CD4-positive, alpha-beta T cell treated with Interleukin-1 beta for 1 hour (primary cell): ENCODE results near the gene USP12.
"Not testable (repeated sequence)": the region's sequence is repeated elsewhere in the genome, so short reads cannot be mapped to it uniquely, and the experiment has no call there.

Experiments
- DNase-seq, 2 donors: peaks; one replicate each; pipeline ENCODE4 v3.0.0-alpha.2; 2020 to 2022

The USP12 gene

GRCh38 chr13:27118428-27119054, 53.1 kb downstream of the USP12 start:
- DNase-seq = no peak

- DNase-seq = no peak
Measured at GRCh38 chr13:27117952-27118351, 53.7 kb downstream of the USP12 start.

- DNase-seq = no peak
Measured at GRCh38 chr13:27117158-27117557, 54.5 kb downstream of the USP12 start.

- DNase-seq = no peak
Measured at GRCh38 chr13:27113436-27113835, 58.2 kb downstream of the USP12 start.

GRCh38 chr13:27112006-27112405, 59.6 kb downstream of the USP12 start:
- DNase-seq = no peak

GRCh38 chr13:27110056-27110746, 61.4 kb downstream of the USP12 start:
- DNase-seq = no peak

GRCh38 chr13:27106144-27106543, 65.5 kb downstream of the USP12 start:
- DNase-seq = no peak

GRCh38 chr13:27104606-27105005, 67.0 kb downstream of the USP12 start:
- no peak for DNase-seq

GRCh38 chr13:27101847-27102246, 69.8 kb downstream of the USP12 start:
- no peak for DNase-seq

- DNase-seq = no peak
Measured at GRCh38 chr13:27101289-27101688, 70.3 kb downstream of the USP12 start.

- DNase-seq = no peak
Measured at GRCh38 chr13:27097691-27098090, 73.9 kb downstream of the USP12 start.

- DNase-seq = no peak
Measured at GRCh38 chr13:27091451-27091850, 80.2 kb downstream of the USP12 start.

- DNase-seq = no peak
Measured at GRCh38 chr13:27088619-27089018, 83.0 kb downstream of the USP12 start.

GRCh38 chr13:27086599-27087265, 84.9 kb downstream of the USP12 start:
- no peak for DNase-seq

- DNase-seq = no peak
Measured at GRCh38 chr13:27083183-27083582, 88.4 kb downstream of the USP12 start.

- no peak for DNase-seq
Measured at GRCh38 chr13:27081893-27082679, 89.5 kb downstream of the USP12 start.

- no peak for DNase-seq
Measured at GRCh38 chr13:27080018-27080948, 91.3 kb downstream of the USP12 start.

GRCh38 chr13:27079421-27079958, 92.1 kb downstream of the USP12 start:
- no peak for DNase-seq

GRCh38 chr13:27077451-27077850, 94.2 kb downstream of the USP12 start:
- DNase-seq = no peak

- no peak for DNase-seq
Measured at GRCh38 chr13:27076421-27076820, 95.2 kb downstream of the USP12 start.

GRCh38 chr13:27073186-27073585, 98.4 kb downstream of the USP12 start:
- no peak for DNase-seq

- not testable (repeated sequence) for DNase-seq
Measured at GRCh38 chr13:27066123-27066522, 105.5 kb downstream of the USP12 start.
